NCI-H526 treated with DMSO at 0.1 percent for 48 hours (cell line): Measurements from ENCODE around the gene RFPL4A.
A peak's percentile ranks its signal among the peaks of the same experiment; 100 is the strongest.

Experiments used
- DNase-seq: peaks from one replicate; lab custom pipeline; 2025; lab: John Stamatoyannopoulos, UW

Gene RFPL4A

DNA sequence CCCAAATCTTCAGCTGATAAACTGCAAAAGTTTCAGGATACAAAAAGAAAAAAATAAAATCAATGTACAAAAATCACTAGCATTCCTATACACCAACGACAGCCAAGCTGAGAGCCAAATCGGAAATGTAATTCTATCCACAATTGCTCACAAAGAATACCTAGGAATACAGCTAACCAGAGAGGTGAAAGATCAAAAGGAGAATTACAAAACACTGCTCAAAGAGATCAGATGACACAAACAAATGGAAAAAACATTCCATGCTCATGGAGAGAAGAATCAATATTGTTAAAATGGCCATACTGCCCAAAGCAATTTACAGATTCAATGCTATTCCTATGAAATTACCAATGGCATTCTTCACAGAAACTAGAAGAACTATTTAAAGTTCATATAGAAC, 43.4 kb downstream of the RFPL4A start:
- no peak for DNase-seq

DNA sequence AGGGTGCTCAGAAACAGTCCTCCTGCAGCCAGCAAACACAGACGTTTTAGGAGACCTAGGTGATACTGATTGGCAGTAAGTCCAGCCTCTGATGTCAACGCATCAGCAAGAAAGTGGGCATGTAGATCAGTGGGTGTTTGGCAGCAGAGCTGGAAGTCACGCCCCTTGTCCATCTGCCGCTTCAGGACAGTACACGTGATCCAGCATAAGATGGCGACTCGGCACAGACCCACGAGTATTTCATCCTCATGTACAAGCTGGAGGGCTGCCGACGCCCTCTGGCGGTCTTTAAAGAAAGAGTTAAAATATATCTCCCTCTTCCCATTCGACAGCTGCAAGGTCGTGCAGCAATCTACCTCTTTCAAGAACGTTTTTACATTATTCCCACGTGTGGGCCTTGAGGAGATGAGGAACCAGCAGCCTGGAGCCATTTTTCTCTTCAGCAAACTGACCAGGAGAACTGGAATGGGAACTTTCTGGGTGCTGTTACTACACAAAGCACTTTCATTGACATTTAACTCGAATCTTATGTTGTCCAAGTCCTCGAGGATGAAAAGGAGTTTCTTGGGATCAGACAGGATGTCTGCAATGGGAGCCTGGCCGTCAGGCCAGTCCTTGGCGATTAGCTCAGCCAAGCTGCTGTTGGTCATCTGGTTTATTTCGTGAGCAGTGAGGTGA, 50.6 kb downstream of the RFPL4A start:
- DNase-seq, result peak; percentile 94

DNA sequence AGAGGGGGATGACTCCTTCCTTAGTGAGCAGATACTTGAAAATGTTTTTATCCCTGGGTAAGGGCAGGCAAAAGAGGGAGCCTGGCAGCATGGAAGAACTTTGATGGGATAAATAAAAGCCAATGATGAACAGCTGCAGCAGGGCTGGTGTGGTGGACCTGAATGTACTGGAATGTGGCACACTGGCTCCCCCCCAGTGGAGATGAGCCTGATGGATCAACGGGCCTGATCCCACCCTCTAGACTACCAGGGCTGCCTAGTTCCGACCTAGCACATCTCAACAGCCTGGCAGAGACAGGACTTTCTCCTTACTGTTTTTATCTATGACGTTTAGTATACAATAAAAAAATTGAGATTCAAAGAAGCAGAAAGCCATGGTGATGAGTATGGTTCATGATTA, 52.4 kb downstream of the RFPL4A start:
- no peak for DNase-seq

DNA sequence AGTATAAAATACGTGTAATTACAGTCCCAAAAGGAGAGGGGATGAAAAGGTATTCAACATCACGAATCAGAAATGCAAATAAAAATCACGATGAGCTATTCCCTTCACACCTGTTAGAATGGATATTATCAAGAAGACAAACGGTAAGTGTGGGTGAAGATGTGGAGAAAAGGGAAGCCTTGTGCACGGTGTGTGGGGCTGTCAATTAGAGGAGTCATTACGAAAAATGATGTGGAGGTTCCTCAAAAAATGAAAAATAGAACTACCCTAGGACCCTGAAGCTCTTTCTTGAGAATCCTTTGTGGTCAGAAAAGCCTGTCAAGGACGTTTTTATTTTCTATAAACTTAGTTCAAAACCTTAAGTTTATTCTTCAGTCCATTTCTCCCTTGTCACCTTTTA, 53.6 kb downstream of the RFPL4A start:
- DNase-seq, result no peak
